ENCODE data around the gene ATP4A.

The ATP4A gene

DNA sequence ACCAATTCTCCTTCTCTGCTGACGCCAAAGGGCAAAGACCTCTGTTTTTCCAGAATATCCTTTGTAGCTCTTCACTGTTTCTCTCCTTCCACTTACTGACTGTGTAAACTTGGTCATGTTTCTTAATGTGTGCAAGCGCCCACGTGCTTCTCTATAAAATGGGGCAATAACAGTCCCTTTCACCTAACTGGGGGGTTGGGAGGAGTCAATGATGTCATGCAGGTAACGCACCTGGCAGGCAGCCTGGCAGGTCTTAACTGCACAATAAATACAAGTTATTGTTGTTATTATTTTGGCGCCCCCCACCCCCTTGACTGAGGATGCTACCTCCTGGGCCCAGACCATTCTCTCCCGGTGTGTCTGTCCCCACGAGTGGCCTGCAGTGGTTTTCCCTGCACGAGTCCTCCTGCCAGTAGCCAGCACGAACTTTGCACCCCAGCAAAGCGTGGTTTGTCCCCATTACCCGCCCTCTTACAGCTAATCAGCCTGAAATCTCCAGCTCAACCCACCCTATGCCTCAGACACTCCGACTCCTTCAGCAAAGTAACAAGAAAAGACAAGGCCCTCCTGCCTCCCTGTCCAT lies 40.6 kb downstream of the ATP4A start:
- Histone ChIP-seq H3K27ac (ENCODE audit: low read depth, low read length) (no peak overlapping the region), H3K79me2 (ENCODE audit: control insufficient read depth, insufficient read depth, low read length, unreplicated experiment) (no peaks in the 10 kb centered on the region), H3K4me3 (ENCODE audit: low read depth, low read length) (no peak overlapping the region), H3K36me3 (ENCODE audit: insufficient read depth, low read length) (no peaks in the 10 kb centered on the region), H2AFZ (ENCODE audit: low read length, unreplicated experiment) (no peak overlapping the region), H3K4me1 (ENCODE audit: control insufficient read depth, insufficient read depth, low read length, unreplicated experiment) (peaks cover 20% of the 10 kb centered on the region), H3K27me3 (ENCODE audit: insufficient read depth, low read length) (no peaks in the 10 kb centered on the region)

DNA sequence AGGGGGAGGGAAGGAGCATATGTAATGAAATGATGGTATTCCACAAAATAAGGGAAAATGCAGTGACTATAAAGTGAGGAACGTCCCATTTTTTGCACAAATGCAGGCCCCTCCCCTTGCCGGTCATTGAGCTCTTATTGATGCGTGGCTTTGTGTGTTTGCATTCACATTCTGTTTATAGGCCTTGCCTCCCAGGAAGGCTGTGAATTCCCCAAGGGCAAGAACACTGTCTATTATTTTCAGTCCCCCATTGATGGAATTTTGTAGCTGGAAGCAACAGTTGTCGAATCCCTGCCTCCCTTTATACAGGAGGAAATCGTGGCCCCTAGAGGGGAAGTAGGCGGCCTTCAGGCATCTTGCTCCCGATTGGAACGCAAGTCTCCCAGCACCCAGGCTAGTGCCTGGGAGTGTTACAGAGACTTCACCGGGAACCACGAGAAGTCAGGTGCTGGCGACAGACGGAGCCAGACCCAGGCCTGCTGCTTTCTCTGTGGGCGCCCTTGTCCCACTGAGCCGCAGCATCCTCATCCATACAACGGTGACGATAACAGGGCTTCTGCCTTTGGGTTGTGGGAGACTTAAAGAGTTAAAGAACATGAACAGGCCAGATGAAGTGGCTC lies 42.2 kb downstream of the ATP4A start:
- Histone ChIP-seq H3K79me2 (ENCODE audit: control insufficient read depth, insufficient read depth, low read length, unreplicated experiment) (no peaks in the 10 kb centered on the region), H2AFZ (ENCODE audit: low read length, unreplicated experiment) (no peak overlapping the region), H3K27me3 (ENCODE audit: insufficient read depth, low read length) (no peaks in the 10 kb centered on the region), H3K27ac (ENCODE audit: low read depth, low read length) (no peak overlapping the region), H3K36me3 (ENCODE audit: insufficient read depth, low read length) (no peaks in the 10 kb centered on the region), H3K4me1 (ENCODE audit: control insufficient read depth, insufficient read depth, low read length, unreplicated experiment) (peaks cover 18% of the 10 kb centered on the region), H3K4me3 (ENCODE audit: low read depth, low read length) (no peak overlapping the region)

DNA sequence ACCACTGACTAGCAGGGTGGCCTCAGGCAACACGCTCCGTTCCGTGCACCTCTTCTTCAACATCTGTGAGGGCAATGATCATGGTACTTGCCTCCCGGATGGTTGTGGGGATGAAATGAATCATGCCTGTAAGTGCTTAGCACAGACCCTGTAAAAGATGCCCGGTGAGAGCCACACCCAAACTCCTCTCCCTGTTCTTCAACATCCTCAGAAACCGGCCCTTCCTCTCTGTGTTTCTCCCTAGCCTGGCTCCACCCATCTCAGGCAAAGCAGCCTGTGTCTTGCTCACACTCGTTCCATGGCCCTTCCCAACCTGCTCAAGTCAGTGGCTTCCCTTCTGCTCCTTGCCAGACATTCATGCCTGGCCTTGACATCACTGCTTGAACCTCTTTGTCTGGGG lies 44.2 kb downstream of the ATP4A start:
- Histone ChIP-seq H3K27ac (ENCODE audit: low read depth, low read length) (peak overlapping the region; percentile 68; the same call in 1 of the 2 replicates), H3K4me3 (ENCODE audit: low read depth, low read length) (no peak overlapping the region), H3K79me2 (ENCODE audit: control insufficient read depth, insufficient read depth, low read length, unreplicated experiment) (no peaks in the 10 kb centered on the region), H3K27me3 (ENCODE audit: insufficient read depth, low read length) (no peaks in the 10 kb centered on the region), H2AFZ (ENCODE audit: low read length, unreplicated experiment) (no peak overlapping the region), H3K36me3 (ENCODE audit: insufficient read depth, low read length) (no peaks in the 10 kb centered on the region), H3K4me1 (ENCODE audit: control insufficient read depth, insufficient read depth, low read length, unreplicated experiment) (peaks cover 21% of the 10 kb centered on the region)

DNA sequence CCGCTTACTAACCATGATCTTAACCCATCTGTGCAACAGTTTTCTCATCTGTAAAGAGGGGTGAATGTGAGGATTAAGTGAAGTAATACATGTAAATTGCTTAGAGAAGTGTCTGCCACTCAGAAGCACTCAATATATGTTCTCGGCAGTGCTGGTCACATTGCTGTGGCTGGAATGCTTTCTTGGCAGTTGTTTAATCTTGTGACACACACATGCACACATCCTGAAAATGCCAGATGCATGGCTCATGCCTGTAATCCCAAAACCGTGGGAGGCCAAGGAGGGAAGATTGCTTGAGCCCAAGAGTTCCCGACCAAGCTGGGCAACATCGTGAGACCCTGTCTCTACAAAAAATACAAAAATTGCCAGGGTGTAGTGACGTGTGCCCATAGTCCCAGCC lies 45.1 kb downstream of the ATP4A start:
- Histone ChIP-seq H2AFZ (ENCODE audit: low read length, unreplicated experiment) (no peak overlapping the region), H3K4me3 (ENCODE audit: low read depth, low read length) (no peak overlapping the region), H3K4me1 (ENCODE audit: control insufficient read depth, insufficient read depth, low read length, unreplicated experiment) (peaks cover 31% of the 10 kb centered on the region), H3K27me3 (ENCODE audit: insufficient read depth, low read length) (no peaks in the 10 kb centered on the region), H3K27ac (ENCODE audit: low read depth, low read length) (peak overlapping the region; percentile 68), H3K36me3 (ENCODE audit: insufficient read depth, low read length) (no peaks in the 10 kb centered on the region), H3K79me2 (ENCODE audit: control insufficient read depth, insufficient read depth, low read length, unreplicated experiment) (no peaks in the 10 kb centered on the region)

DNA sequence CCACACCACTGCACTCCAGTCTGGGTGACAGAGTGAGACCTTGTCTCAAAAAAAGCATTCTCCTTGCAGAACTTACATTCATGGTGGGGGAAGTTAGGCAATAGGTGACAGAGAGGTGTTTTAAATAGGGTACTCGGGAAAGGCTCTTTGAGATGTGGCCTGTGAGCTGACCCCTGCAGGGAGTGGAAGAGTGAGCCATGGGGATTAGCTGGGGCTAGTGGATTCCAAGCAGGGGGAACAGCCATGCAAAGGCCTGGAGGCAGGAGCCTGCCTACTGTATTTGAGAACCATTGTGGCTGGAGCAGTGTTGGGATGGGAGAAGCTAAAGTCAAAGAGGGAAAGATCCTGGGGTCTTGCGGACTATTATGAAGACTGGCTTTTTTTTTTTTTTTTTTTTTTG lies 46.1 kb downstream of the ATP4A start:
- H2AFZ ChIP-seq (ENCODE audit: low read length, unreplicated experiment): no peak overlapping the region
- H3K4me1 ChIP-seq (ENCODE audit: control insufficient read depth, insufficient read depth, low read length, unreplicated experiment): peaks cover 31% of the 10 kb centered on the region
- H3K27ac ChIP-seq (ENCODE audit: low read depth, low read length): no peak overlapping the region
- no peaks in the 10 kb centered on the region for H3K79me2 ChIP-seq (ENCODE audit: control insufficient read depth, insufficient read depth, low read length, unreplicated experiment)
- no peak overlapping the region for H3K4me3 ChIP-seq (ENCODE audit: low read depth, low read length)
- H3K27me3 ChIP-seq (ENCODE audit: insufficient read depth, low read length): no peaks in the 10 kb centered on the region
- H3K36me3 ChIP-seq (ENCODE audit: insufficient read depth, low read length): no peaks in the 10 kb centered on the region

DNA sequence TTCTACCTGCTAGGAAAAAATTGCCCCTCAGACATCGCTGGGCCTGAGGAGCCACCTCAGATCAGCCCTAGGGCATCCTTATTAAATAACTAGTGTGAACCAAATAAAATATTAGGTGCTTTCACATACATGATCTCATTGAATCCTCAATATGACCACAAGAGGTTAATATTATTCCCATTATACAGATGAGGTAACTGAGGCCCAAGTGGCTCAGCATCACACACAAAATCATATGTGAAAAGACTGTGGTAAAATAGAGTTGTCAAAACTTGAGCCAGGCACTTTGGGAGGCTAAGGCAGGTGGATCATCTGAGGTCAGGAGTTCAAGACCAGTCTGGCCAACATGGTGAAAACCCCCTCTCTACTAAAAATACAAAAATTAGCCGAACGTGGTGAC lies 47.1 kb downstream of the ATP4A start:
- Histone ChIP-seq H3K79me2 (ENCODE audit: control insufficient read depth, insufficient read depth, low read length, unreplicated experiment) (no peaks in the 10 kb centered on the region), H3K27me3 (ENCODE audit: insufficient read depth, low read length) (no peaks in the 10 kb centered on the region), H2AFZ (ENCODE audit: low read length, unreplicated experiment) (no peak overlapping the region), H3K27ac (ENCODE audit: low read depth, low read length) (no peak overlapping the region), H3K4me1 (ENCODE audit: control insufficient read depth, insufficient read depth, low read length, unreplicated experiment) (peaks cover 31% of the 10 kb centered on the region), H3K4me3 (ENCODE audit: low read depth, low read length) (no peak overlapping the region), H3K36me3 (ENCODE audit: insufficient read depth, low read length) (no peaks in the 10 kb centered on the region)

DNA sequence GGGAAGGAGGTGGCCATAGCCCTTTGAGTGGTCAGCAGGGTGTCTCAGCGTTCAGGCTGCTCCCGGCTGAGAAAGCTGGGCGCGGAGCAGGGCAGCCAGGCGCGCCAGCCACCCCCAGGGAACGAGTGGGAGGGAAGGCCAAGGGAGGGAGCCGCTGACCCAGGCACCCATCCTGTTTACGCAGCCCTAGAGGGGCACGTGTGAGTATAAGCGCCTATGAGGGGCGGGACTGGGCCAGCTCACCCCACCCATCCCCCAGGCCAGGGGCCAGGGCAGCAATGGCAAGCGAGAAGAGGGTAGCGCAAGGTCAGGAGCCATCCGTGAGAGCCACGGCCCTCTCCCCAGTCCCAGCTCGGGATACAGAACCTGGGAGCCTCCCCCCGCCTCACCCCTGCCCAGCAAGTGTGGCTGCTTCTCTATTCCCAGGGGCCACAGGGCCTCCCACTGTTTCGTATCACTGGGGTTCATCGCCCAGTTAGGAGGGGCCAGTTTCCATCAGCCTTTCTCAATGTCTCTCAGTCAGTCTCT lies 49.1 kb downstream of the ATP4A start:
- Histone ChIP-seq H3K27me3 (ENCODE audit: insufficient read depth, low read length) (no peaks in the 10 kb centered on the region), H3K27ac (ENCODE audit: low read depth, low read length) (0 out of 2 replicates have a peak overlapping the region, but pooled peaks have one; percentile 29), H3K36me3 (ENCODE audit: insufficient read depth, low read length) (no peaks in the 10 kb centered on the region), H2AFZ (ENCODE audit: low read length, unreplicated experiment) (peak overlapping the region; percentile 32), H3K4me3 (ENCODE audit: low read depth, low read length) (peak overlapping the region; percentile 52), H3K79me2 (ENCODE audit: control insufficient read depth, insufficient read depth, low read length, unreplicated experiment) (no peaks in the 10 kb centered on the region), H3K4me1 (ENCODE audit: control insufficient read depth, insufficient read depth, low read length, unreplicated experiment) (peaks cover 28% of the 10 kb centered on the region)

DNA sequence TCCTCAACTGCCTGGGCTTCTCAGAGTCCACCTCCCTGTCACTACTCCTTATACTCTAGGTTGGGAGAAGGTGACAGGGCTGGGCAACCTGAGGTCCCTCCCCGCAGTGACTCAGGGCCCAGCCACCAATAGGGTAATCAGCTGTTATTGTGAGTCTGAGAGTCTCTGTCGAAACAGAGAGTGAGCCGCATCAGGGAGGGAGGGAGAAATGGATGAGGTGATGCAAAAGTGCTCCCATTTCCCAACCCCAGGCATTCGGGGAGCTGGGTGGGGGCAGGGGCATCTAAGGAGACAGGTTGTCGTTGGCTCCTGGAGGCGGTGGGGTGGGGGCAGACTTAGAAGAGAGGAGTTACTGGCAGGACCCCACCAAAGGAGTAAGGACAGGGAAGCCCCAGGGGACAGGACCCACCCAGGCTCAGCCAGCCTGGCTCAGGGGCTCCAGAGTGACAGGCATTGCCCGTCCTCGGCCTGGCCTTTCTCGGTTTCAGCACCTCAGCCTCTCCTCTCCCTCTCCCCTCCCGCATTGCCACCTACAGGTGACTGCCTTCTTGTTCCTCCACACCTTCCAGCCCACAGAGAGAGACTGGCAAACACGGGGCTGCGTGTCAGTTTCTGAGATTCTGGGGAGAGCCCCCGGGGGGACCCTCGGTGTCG lies 49.7 kb downstream of the ATP4A start, which contains the start of gene DMKN:
Gene DMKN, minus strand, starts transcription at position 22 of the 654 bp plus-strand sequence. CDS start 174 bp downstream, outside the sequence.
- H3K36me3 ChIP-seq (ENCODE audit: insufficient read depth, low read length): no peaks in the 10 kb centered on the region
- H3K27ac ChIP-seq (ENCODE audit: low read depth, low read length): 0 out of 2 replicates have a peak within 1 kb of the TSS, but pooled peaks have one; percentile 29
- H3K4me3 ChIP-seq (ENCODE audit: low read depth, low read length): peak within 1 kb of the TSS; percentile 52
- no peaks in the 10 kb centered on the region for H3K27me3 ChIP-seq (ENCODE audit: insufficient read depth, low read length)
- H2AFZ ChIP-seq (ENCODE audit: low read length, unreplicated experiment): peak within 1 kb of the TSS; percentile 32
- peaks cover 22% of the 10 kb centered on the region for H3K4me1 ChIP-seq (ENCODE audit: control insufficient read depth, insufficient read depth, low read length, unreplicated experiment)
- H3K79me2 ChIP-seq (ENCODE audit: control insufficient read depth, insufficient read depth, low read length, unreplicated experiment): no peaks in the 10 kb centered on the region

DNA sequence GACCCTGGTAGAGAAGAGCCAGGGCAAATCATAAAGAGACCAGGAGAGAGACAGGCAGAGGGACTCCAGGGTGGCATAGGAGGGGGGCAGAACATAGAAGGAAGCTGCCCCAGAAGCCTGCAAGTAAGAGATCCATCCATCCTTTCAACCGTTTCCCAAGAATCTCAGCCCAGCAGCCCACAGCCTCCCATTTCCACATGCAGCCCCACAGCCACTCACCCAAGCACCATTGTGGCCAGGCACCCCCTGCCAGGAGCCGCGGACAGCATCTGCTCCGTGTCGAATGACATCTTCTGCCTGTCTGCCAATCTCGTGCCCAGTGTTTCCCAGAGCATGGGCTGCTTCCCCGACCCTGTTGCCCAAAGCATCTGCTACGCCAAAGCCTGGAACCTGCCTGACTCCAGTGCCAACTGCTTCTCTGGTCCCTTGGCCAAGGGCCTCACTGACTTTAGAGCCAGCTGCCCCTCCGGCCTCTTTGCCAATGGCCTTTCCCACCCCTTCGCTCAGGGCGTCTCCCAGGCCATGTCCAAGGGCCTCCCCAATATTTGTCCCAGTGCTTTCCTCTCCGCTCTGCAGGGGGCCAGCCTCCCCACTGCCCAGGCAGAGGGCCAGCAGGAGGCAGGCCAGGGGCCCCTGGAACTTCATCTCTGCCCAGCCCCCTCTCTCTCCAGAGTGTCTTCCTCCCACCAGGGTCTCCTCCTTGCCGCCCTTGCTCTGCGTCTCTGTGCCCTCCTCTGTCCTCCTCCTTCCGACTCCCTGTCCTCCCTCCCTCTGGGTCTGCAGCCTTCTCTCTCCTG lies 50.4 kb downstream of the ATP4A start:
- no peak overlapping the region for H3K4me3 ChIP-seq (ENCODE audit: low read depth, low read length)

DNA sequence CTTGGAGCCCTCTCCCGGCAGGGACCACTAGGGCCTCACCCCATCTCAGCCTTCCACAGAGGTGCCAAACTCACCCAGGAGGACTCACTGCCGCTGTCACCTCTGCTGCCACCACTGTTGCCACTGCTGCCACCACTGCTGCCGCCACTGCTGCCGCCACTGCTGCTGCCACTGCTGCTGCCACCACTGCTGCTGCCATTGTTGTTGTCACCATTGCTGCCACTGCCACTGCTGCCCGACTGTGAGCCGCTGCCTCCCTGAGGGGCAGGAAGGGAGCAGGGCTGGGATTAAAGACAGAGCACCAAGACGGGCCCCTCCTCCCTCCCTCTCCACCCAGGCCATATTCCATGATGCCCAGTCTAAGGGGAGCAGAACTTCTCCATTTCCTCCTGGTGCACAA lies 52.1 kb downstream of the ATP4A start:
- Histone ChIP-seq H3K4me3 (ENCODE audit: low read depth, low read length) (no peak overlapping the region), H3K4me1 (ENCODE audit: control insufficient read depth, insufficient read depth, low read length, unreplicated experiment) (peaks cover 13% of the 10 kb centered on the region), H3K36me3 (ENCODE audit: insufficient read depth, low read length) (no peaks in the 10 kb centered on the region), H3K27ac (ENCODE audit: low read depth, low read length) (no peak overlapping the region), H3K27me3 (ENCODE audit: insufficient read depth, low read length) (no peaks in the 10 kb centered on the region), H3K79me2 (ENCODE audit: control insufficient read depth, insufficient read depth, low read length, unreplicated experiment) (no peaks in the 10 kb centered on the region), H2AFZ (ENCODE audit: low read length, unreplicated experiment) (no peak overlapping the region)

More for the DNA sequence above, 50.4 kb downstream of the ATP4A start:
- H2AFZ ChIP-seq (ENCODE audit: low read length, unreplicated experiment): no peak overlapping the region
- H3K36me3 ChIP-seq (ENCODE audit: insufficient read depth, low read length): no peaks in the 10 kb centered on the region
- no peaks in the 10 kb centered on the region for H3K27me3 ChIP-seq (ENCODE audit: insufficient read depth, low read length)
- H3K4me1 ChIP-seq (ENCODE audit: control insufficient read depth, insufficient read depth, low read length, unreplicated experiment): peaks cover 16% of the 10 kb centered on the region
- no peaks in the 10 kb centered on the region for H3K79me2 ChIP-seq (ENCODE audit: control insufficient read depth, insufficient read depth, low read length, unreplicated experiment)
- H3K27ac ChIP-seq (ENCODE audit: low read depth, low read length): no peak overlapping the region
